Ecto neural progenitor cell (in vitro differentiated cells): Measurements from ENCODE around the gene UBA6.
"Not testable (repeated sequence)": the region's sequence is repeated elsewhere in the genome, so short reads cannot be mapped to it uniquely, and the experiment has no call there.

Experiments
- DNase-seq: peaks from one replicate; pipeline ENCODE4 v3.0.0-alpha.2; 2018; ENCODE audit warnings: low spot score

Gene UBA6

DNA sequence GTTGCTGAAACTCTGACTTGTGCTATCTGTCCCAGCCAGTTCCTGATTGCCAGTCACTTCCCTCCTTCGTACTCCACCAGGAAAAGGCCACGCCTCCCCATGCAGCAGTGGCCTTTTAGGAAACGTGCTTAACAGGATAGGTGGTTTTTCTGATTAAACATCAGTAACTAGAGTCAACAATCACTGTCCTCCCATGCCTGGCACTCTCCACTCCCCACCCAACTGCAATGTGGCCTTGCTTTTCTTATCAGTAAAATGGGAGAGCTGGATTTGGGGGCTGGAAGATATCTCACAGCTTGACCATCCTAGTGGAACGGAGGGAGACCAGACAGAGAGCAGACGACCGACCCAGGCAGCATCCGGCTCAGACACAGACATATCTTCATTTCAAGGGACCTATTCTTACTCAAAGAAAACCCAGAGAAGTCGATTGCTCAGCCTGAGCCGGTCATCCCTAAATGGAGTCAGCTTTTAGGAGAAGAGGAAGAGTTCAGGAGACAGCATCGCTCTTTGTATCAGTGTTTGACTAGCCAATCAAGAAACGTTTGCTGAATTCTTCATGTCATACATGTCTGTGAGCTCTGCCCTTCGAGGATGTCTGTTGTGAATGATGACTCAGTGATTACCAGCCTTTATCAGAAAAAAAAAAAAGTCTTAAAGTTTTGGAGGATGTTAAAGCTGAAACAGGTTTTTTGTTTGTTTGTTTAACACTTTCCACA, 12.7 kb upstream of the UBA6 start:
- DNase-seq = no peak

- DNase-seq = no peak
Observed at GRCh38 chr4:67712650-67713528, 11.9 kb upstream of the UBA6 start.

DNA sequence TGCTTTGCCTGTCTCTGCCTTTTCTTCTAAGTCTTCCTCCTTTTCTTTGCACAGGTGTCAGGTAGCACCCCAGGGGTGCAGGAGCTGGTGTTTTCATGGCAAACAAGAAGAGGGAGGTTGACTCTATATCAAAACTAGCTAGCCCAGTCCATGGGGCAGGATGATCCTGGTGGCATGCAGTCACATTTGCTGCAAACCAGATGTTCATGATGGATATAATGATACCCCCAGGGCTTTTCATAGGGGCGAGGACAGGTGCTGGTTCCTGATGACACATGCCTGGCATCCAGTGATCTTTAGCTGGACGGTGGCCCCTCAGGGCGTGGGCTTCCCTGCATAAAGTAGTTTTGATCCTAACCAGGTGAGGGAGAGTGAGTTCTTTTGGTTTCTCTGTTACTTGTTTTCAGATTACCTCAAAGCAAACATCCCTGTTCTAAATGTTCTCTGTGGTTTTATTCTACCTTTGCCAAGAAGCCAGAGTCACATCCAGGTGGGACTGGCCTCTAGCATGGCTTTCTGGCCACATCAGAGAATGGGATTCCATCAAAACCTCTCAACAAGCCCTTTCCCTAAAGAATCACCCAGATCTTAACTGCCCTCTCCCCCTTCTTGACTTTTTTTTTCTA, 11.2 kb upstream of the UBA6 start:
- no peak for DNase-seq

DNA sequence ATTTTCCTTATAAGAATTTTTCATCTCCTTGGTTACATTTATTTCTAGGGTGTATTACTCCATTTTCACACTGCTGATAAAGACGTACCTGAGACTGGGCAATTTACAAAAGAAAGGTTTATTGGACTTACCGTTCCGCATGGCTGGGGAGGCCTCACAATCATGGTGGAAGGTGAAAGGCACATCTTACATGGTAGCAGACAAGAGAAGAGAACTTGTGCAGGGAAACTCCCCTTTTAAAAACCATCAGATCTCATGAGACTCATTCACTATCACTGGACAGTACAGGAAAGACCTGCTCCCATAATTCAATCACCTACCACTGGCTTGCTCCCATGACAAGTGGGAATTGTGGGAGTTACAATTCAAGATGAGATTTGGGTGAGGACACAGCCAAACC, 5.7 kb upstream of the UBA6 start:
- DNase-seq = not testable (repeated sequence)

DNA sequence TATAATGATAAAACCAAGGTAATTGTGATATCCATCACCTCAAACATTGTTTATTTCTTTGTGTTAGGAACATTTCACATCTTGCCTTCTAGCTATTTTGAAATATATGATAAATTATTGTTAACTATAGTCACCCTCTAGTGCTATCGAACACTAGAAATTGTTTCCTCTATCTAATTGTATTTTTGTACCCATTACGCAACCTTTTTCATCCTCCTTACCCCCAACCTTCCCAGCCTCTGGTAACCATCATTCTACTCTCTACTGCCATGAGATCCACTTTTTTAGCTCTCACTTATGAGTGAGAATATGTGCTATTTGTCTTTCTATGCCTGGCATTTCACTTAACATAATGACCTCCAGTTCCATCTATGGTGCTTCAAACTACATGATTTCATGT, 3.9 kb upstream of the UBA6 start:
- DNase-seq = no peak

GRCh38 chr4:67702166-67702565, 1.2 kb upstream of the UBA6 start:
- no peak for DNase-seq

DNA sequence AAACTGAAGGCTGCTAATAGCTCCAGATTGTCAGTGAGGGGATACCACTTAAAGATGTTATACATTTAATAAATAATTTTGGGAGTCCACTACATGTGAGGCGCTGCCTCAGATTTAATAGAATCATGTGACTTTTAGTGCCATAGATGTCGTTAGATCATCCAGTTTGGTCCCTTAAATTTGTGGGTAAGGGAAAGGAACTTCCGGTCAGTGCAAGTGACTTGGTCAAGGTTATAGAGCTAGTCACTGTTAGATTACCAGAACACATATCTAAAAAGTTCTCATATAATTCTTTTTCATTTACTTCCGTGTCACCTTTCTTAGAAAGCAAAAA, 529 bp upstream of the UBA6 start:
- DNase-seq = no peak

DNA sequence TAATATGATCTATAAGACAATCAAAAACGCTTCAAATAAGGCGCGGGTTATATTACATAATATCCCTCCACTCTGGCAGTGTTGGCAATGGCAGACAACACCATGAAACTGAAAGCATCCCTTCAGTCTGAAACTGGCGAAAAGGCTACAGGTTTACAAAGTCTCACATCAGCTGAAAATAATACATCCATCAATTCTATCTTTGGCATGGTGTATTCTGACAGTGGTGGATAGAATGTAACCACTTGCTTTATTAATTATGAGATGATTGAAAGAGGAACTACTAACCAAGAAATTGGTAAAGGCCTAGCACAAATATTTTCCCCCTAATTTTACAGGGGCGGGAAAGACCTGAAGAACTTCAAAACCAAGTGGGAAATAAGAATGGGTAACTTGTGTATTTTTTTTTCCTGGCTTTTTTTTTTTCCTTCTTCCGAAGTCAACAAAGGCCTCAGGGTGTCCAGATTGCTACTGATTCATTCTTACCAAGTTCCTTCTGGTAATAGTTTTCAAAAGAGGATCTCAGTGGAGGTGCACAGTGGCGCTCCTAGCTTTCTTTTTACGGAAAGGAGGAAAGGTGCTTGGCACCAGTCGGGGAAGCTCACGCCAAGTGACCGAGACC, 728 bp downstream of the UBA6 start:
- no peak for DNase-seq

DNA sequence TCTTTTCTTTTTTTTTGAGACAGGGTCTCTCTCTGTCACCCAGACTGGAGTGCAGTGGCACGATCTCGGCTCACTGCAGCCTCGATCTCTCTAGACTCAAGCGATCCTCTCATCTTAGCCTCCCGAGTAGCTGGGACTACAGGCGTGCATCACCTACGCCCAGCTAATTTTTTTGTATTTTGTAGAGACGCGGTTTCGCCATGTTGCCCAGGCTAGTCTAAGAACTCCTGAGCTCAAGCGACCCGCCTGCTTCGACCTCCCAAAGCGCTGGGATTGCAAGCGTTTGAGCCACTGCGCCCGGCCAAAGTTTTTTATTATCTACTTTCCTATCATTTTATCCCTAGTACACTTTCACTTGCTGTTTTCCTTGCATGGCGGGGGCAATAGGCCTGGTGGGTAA, 1.4 kb downstream of the UBA6 start:
- DNase-seq = no peak

- DNase-seq = no peak
Observed at GRCh38 chr4:67697860-67698687, 2.9 kb downstream of the UBA6 start.

- no peak for DNase-seq
Observed at GRCh38 chr4:67696061-67696460, 4.9 kb downstream of the UBA6 start.

DNA sequence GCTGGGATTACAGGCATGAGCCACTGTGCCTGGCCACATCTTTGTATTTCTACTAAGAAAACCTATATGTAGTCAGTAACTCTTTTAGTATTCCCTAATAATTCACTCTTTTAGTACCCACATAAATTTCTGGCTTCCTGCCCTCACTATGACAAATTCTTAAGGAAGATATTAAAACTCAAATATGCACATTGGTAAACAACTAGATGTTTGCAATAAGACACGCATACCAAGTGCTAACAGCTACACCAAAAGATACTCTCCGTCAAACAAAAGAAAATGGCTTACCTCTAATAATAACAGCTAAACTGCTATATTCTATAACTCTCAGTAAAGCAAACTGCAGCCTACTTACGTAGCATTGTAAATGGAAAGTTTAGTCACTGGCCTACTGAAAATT, 6.3 kb downstream of the UBA6 start:
- no peak for DNase-seq

DNA sequence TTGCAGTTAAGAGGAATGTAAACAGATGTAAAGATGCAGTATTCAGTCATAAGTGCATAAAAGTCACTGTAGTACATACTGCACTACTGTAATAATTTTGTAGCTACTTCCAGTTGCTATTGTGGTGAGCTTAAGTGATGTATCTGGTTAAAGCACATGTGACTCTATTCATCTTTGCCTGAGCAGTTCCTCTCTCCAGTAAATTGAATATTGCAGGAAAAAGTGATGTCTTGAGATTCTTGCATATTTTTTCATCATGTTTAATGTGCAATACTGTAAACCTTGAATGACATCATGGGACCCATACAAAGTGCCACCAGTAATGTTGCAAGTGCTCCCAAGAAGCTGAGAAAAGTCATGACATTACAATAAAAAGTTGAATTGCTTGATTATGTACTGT, 9.6 kb downstream of the UBA6 start:
- DNase-seq = no peak

GRCh38 chr4:67687636-67688035, 13.3 kb downstream of the UBA6 start:
- no peak for DNase-seq

GRCh38 chr4:67685532-67685859, 15.5 kb downstream of the UBA6 start:
- no peak for DNase-seq

DNA sequence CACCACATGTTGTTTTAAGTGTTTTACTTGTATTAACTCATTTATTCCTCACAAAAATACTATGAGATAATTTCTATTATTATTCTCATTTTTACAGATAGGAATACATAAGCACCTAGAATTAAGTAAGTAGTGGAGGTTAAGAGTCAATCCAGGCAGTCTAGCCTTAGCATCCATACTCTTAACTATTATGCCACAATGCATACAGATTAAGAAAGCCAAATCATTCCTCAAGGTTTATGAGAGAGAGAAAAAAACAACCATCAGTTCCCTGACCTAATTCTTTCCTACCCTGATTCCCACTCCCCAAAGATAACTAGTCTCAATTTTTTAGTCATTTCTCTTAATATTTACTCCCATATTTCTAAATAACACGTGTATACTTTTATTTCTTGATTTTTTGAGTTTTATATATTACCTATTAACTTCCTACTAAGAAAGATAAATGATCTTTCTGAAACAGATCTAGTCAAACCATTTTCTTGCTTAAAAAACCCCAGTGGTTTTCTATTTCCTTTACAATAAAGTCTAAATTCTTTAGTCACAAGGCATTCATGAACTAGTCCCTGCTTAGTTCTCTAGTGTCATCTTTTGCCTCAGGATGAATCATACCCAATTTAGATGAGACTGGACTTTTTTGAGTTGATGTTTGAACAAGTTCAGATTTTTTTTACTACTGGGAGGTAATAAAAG, 16.0 kb downstream of the UBA6 start:
- DNase-seq = no peak

GRCh38 chr4:67682266-67682665, 18.7 kb downstream of the UBA6 start:
- DNase-seq = no peak

GRCh38 chr4:67680581-67681222, 20.3 kb downstream of the UBA6 start:
- no peak for DNase-seq

GRCh38 chr4:67678612-67679011, 22.3 kb downstream of the UBA6 start:
- no peak for DNase-seq

DNA sequence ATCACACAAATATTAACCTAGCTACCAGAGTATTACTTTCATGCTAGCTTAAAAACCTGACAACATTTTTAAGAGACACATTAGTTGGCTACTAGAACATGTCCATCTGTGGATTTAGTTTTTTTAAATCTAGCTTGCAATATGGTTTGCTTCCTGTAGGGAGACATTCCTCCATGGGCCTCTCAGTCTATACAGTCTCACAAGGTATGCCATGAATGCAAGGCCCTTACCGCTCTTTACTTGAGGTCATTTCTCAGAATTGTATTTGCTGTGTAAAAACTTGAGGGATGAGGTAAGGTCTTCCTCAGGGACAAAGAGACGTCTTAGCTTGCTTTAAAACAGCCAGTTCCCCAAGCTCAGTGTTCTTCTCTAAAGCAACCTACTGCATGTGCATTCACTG, 26.9 kb downstream of the UBA6 start:
- DNase-seq = no peak

DNA sequence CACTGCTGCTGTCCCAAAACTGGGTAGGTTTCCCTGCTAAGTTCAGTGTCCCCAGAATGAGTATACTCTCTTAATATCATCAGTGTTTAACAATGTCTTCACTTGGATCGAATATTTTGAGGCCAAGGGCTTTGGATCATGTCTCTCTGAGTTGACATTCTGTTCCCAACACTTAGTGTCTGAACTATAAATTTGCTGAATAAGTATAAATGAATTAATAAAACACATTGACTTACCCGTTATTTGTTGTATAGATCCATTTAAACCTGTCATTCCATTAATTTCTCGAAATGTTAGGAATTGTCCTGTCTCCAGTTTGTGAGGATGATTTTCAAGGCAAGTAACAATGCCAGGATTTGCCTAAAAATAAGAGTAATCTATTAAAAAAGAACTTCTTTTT, 32.6 kb downstream of the UBA6 start:
- no peak for DNase-seq
